GM23338 (cell line): ENCODE results near the gene MDGA2. TPM values are rescaled to one million over a fixed set of nuclear protein-coding genes. Genes with fewer than 3 reads are reported as not detected.

ENCODE experiments used
- polyA plus RNA-seq: library from polyadenylated mRNA; unstranded; fragments of >200 nt; fragmentation: Nextera tagmentation; extraction: Ambion mirVana; gene quantifications from 2 replicates; pipeline ENCODE4 v1.2.1, GENCODE V29; 2016
- small RNA-seq: library from RNA; depleted of rRNA; stranded (forward); fragments of <200 nt; gene quantifications from one replicate; pipeline ENCODE3, GENCODE V24; 2014; ENCODE audit warnings: low replicate concordance
- total RNA-seq: library from RNA; depleted of rRNA; stranded (reverse); fragments of >200 nt; shearing (Covaris generic); gene quantifications from 2 replicates; pipeline ENCODE4 v1.2.3, GENCODE V29; 2014

The MDGA2 gene
- total and polyA plus RNA-seq, 2 experiments from 2014 or later = 0.68 to 1.7 TPM

Small RNA genes lying within 50 kb of the gene (small RNA-seq; reads per million reads assigned to genes)
- gene RF00402 = not detected
